Neural progenitor cell (in vitro differentiated cells): Measurements from ENCODE around the gene C1GALT1C1L.

Experiments used
- CTCF ChIP-seq: fragments of 200-600 bp; sonication (generic); IDR thresholded peaks from 2 replicates; pipeline ENCODE4 v1.5.1; 2017; ENCODE audit warnings: antibody characterized with exemption, mild to moderate bottlenecking
- EZH2 ChIP-seq: fragments of 200-600 bp; sonication (generic); IDR thresholded peaks from 2 replicates; pipeline ENCODE4 v1.6.1; 2017; ENCODE audit warnings: antibody characterized with exemption, mild to moderate bottlenecking, moderate library complexity
- EZH2phosphoT487 ChIP-seq: fragments of 200-600 bp; sonication (generic); IDR thresholded peaks from 2 replicates; pipeline ENCODE4 v1.6.1; 2017; ENCODE audit warnings: antibody characterized with exemption

GRCh38 chr2:43643680-43644079, 32.5 kb downstream of the C1GALT1C1L start:
- TF ChIP-seq EZH2phosphoT487 (no peak), CTCF (no peak), EZH2 (no peak)
